Measurements from ENCODE around the gene ZNF410.
"Not testable (repeated sequence)": the region's sequence is repeated elsewhere in the genome, so short reads cannot be mapped to it uniquely, and the experiment has no call there.

- TF ChIP-seq POLR2A (IDR thresholded peaks at IDR 0.05; ENCODE audit: low read depth, low read length); CTCF (IDR thresholded peaks at IDR 0.05; ENCODE audit: extremely low read depth in 1 of 2, insufficient read depth in 1 of 2, low read depth in 1 of 2, low read length in 2 of 2); POLR2AphosphoS5 (IDR thresholded peaks at IDR 0.05; ENCODE audit: insufficient read depth, low read depth, low read length); EZH2 (IDR thresholded peaks at IDR 0.05; ENCODE audit: borderline replicate concordance, low read depth, low read length, severe bottlenecking); GATA2 (IDR thresholded peaks at IDR 0.05; ENCODE audit: insufficient read depth, insufficient read length, low read depth, low read length); JUN (IDR thresholded peaks at IDR 0.05; ENCODE audit: borderline replicate concordance, insufficient read depth, insufficient read length, low read depth); MYC (IDR thresholded peaks at IDR 0.05; ENCODE audit: low read depth, low read length); MAX (IDR thresholded peaks at IDR 0.05; ENCODE audit: insufficient read depth, insufficient read length); FOS (IDR thresholded peaks at IDR 0.05; ENCODE audit: borderline replicate concordance, insufficient read depth, low read length): not testable (repeated sequence)
These were observed 48.2 kb upstream of the ZNF410 start for GRCh38 chr14:73838293-73839034.

All from endothelial cell of umbilical vein (primary cell).